ENCODE measurements around the gene ANXA3.

GRCh38 chr4:78654807-78655206 is 103.2 kb downstream of the ANXA3 start:
- TF ChIP-seq, protein P1, sequence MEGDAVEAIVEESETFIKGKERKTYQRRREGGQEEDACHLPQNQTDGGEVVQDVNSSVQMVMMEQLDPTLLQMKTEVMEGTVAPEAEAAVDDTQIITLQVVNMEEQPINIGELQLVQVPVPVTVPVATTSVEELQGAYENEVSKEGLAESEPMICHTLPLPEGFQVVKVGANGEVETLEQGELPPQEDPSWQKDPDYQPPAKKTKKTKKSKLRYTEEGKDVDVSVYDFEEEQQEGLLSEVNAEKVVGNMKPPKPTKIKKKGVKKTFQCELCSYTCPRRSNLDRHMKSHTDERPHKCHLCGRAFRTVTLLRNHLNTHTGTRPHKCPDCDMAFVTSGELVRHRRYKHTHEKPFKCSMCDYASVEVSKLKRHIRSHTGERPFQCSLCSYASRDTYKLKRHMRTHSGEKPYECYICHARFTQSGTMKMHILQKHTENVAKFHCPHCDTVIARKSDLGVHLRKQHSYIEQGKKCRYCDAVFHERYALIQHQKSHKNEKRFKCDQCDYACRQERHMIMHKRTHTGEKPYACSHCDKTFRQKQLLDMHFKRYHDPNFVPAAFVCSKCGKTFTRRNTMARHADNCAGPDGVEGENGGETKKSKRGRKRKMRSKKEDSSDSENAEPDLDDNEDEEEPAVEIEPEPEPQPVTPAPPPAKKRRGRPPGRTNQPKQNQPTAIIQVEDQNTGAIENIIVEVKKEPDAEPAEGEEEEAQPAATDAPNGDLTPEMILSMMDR (IDR thresholded peaks at IDR 0.05) = no peak
- TF ChIP-seq EZH2 (IDR thresholded peaks at IDR 0.05; ENCODE audit: borderline replicate concordance, insufficient read depth, low read depth, low read length, poor library complexity, severe bottlenecking) = no peak

All from B cell (primary cell).